NCI-H128 (cell line): Measurements from ENCODE around the gene FAM174B.
A peak's percentile ranks its signal among the peaks of the same experiment; 100 is the strongest.

Experiments used
- DNase-seq: peaks from one replicate; lab custom pipeline; 2025; ENCODE audit not compliant: unreplicated experiment; lab: John Stamatoyannopoulos, UW

The FAM174B gene

GRCh38 chr15:92643849-92644815 is 11.4 kb downstream of the FAM174B start:
- no peak for DNase-seq

- DNase-seq = no peak
These were observed 16.7 kb downstream of the FAM174B start for GRCh38 chr15:92638709-92639365.

- peak; percentile 44 for DNase-seq
These were observed 17.3 kb downstream of the FAM174B start for GRCh38 chr15:92638291-92638708.

- no peak for DNase-seq
These were observed 17.9 kb downstream of the FAM174B start for GRCh38 chr15:92637626-92638025.

- no peak for DNase-seq
These were observed 18.6 kb downstream of the FAM174B start for GRCh38 chr15:92636908-92637481.

- DNase-seq = no peak
These were observed 19.1 kb downstream of the FAM174B start for GRCh38 chr15:92636401-92636907.

GRCh38 chr15:92634671-92635201 is 20.8 kb downstream of the FAM174B start:
- DNase-seq = no peak

GRCh38 chr15:92634060-92634459 is 21.5 kb downstream of the FAM174B start:
- no peak for DNase-seq

GRCh38 chr15:92633418-92633817 is 22.2 kb downstream of the FAM174B start:
- no peak for DNase-seq

- DNase-seq = no peak
These were observed 22.6 kb downstream of the FAM174B start for GRCh38 chr15:92633001-92633400.

GRCh38 chr15:92631721-92632120 is 23.9 kb downstream of the FAM174B start:
- DNase-seq = no peak

- DNase-seq = no peak
These were observed 25.5 kb downstream of the FAM174B start for GRCh38 chr15:92629975-92630626.

GRCh38 chr15:92629276-92629974 is 26.1 kb downstream of the FAM174B start:
- DNase-seq = no peak

GRCh38 chr15:92627014-92627413 is 28.6 kb downstream of the FAM174B start:
- DNase-seq = no peak

- DNase-seq = no peak
These were observed 30.2 kb downstream of the FAM174B start for GRCh38 chr15:92625251-92625980.

GRCh38 chr15:92624401-92624991 is 31.1 kb downstream of the FAM174B start:
- no peak for DNase-seq

GRCh38 chr15:92623435-92623834 is 32.1 kb downstream of the FAM174B start:
- peak; percentile 26 for DNase-seq

GRCh38 chr15:92621972-92622533 is 33.5 kb downstream of the FAM174B start:
- DNase-seq = no peak

- DNase-seq = no peak
These were observed 34.6 kb downstream of the FAM174B start for GRCh38 chr15:92620991-92621390.
